ENCODE results near the gene ARMCX2. TPM values are rescaled to one million over a fixed set of nuclear protein-coding genes. Genes with fewer than 3 reads are reported as not detected.
"Not testable (repeated sequence)": the region's sequence is repeated elsewhere in the genome, so short reads cannot be mapped to it uniquely, and the experiment has no call there.

ARMCX2 gene
- total RNA-seq, result 10 to 100 TPM; 15.6 to 17.3 TPM

- H3K27me3 Mint-ChIP-seq, result no peaks in the 10 kb centered on the region
Observed at GRCh38 chrX:101659601-101660063, at the start of gene ARMCX2. Gene ARMCX2 (minus strand): TSS chrX:101659850. CDS start chrX:101657588, 2,262 bp downstream.

GRCh38 chrX:101709384-101709783, 49.7 kb upstream of the ARMCX2 start:
- no peaks in the 10 kb centered on the region for H3K9me3 Mint-ChIP-seq
- H3K4me3 Mint-ChIP-seq, result no peak overlapping the region
- no peak overlapping the region for H3K27ac Mint-ChIP-seq
- no peaks in the 10 kb centered on the region for H3K27me3 Mint-ChIP-seq
- no peaks in the 10 kb centered on the region for H3K36me3 Mint-ChIP-seq
- H3K4me1 Mint-ChIP-seq, result no peaks in the 10 kb centered on the region
- DNase-seq, result no peak

More at GRCh38 chrX:101659601-101660063, at the start of gene ARMCX2:
- DNase-seq, result peak; percentile 26
- Mint-ChIP-seq H3K9me3 (no peaks in the 10 kb centered on the region), H3K36me3 (peaks cover 2% of the 10 kb centered on the region), H3K27ac (peak within 1 kb of the TSS; percentile 56), H3K4me1 (peaks cover 9% of the 10 kb centered on the region), H3K4me3 (peak within 1 kb of the TSS; percentile 79)

GRCh38 chrX:101708163-101708562, 48.5 kb upstream of the ARMCX2 start:
- no peak for DNase-seq
- H3K4me3 Mint-ChIP-seq, result no peak overlapping the region
- H3K36me3 Mint-ChIP-seq, result no peaks in the 10 kb centered on the region
- H3K4me1 Mint-ChIP-seq, result no peaks in the 10 kb centered on the region
- no peaks in the 10 kb centered on the region for H3K27me3 Mint-ChIP-seq
- H3K27ac Mint-ChIP-seq, result no peak overlapping the region
- no peaks in the 10 kb centered on the region for H3K9me3 Mint-ChIP-seq

GRCh38 chrX:101693476-101693875, 33.8 kb upstream of the ARMCX2 start:
- DNase-seq, result no peak
- Mint-ChIP-seq H3K27ac (no peak overlapping the region), H3K4me3 (no peak overlapping the region), H3K27me3 (peaks cover 16% of the 10 kb centered on the region), H3K4me1 (peaks cover 9% of the 10 kb centered on the region), H3K9me3 (no peaks in the 10 kb centered on the region), H3K36me3 (no peaks in the 10 kb centered on the region)

GRCh38 chrX:101691835-101692234, 32.2 kb upstream of the ARMCX2 start:
- Mint-ChIP-seq H3K4me1 (peaks cover 9% of the 10 kb centered on the region), H3K36me3 (no peaks in the 10 kb centered on the region), H3K27ac (no peak overlapping the region), H3K9me3 (no peaks in the 10 kb centered on the region), H3K27me3 (peaks cover 4% of the 10 kb centered on the region), H3K4me3 (no peak overlapping the region)
- no peak for DNase-seq

GRCh38 chrX:101686574-101686973, 26.9 kb upstream of the ARMCX2 start:
- peaks cover 7% of the 10 kb centered on the region for H3K4me1 Mint-ChIP-seq
- H3K36me3 Mint-ChIP-seq, result no peaks in the 10 kb centered on the region
- DNase-seq, result no peak
- H3K9me3 Mint-ChIP-seq, result no peaks in the 10 kb centered on the region
- no peak overlapping the region for H3K27ac Mint-ChIP-seq
- no peak overlapping the region for H3K4me3 Mint-ChIP-seq
- H3K27me3 Mint-ChIP-seq, result no peaks in the 10 kb centered on the region

- no peak overlapping the region for H3K4me3 Mint-ChIP-seq
- H3K36me3 Mint-ChIP-seq, result no peaks in the 10 kb centered on the region
- no peaks in the 10 kb centered on the region for H3K27me3 Mint-ChIP-seq
- H3K27ac Mint-ChIP-seq, result no peak overlapping the region
- no peak for DNase-seq
- H3K9me3 Mint-ChIP-seq, result no peaks in the 10 kb centered on the region
- H3K4me1 Mint-ChIP-seq, result peaks cover 7% of the 10 kb centered on the region
Observed at GRCh38 chrX:101685923-101686322, 26.3 kb upstream of the ARMCX2 start.

GRCh38 chrX:101682723-101683122, 23.1 kb upstream of the ARMCX2 start:
- Mint-ChIP-seq H3K9me3 (no peaks in the 10 kb centered on the region), H3K27ac (no peak overlapping the region), H3K36me3 (no peaks in the 10 kb centered on the region), H3K4me1 (peaks cover 5% of the 10 kb centered on the region), H3K4me3 (no peak overlapping the region), H3K27me3 (no peaks in the 10 kb centered on the region)
- DNase-seq, result no peak

GRCh38 chrX:101677028-101677427, 17.4 kb upstream of the ARMCX2 start:
- Mint-ChIP-seq H3K27me3 (peaks cover 4% of the 10 kb centered on the region), H3K9me3 (no peaks in the 10 kb centered on the region), H3K36me3 (no peaks in the 10 kb centered on the region), H3K4me1 (peaks cover 2% of the 10 kb centered on the region), H3K27ac (no peak overlapping the region), H3K4me3 (no peak overlapping the region)
- no peak for DNase-seq

GRCh38 chrX:101676571-101676970, 16.9 kb upstream of the ARMCX2 start:
- H3K27me3 Mint-ChIP-seq, result peaks cover 4% of the 10 kb centered on the region
- H3K4me3 Mint-ChIP-seq, result no peak overlapping the region
- no peak for DNase-seq
- H3K4me1 Mint-ChIP-seq, result peaks cover 2% of the 10 kb centered on the region
- no peak overlapping the region for H3K27ac Mint-ChIP-seq
- no peaks in the 10 kb centered on the region for H3K9me3 Mint-ChIP-seq
- no peaks in the 10 kb centered on the region for H3K36me3 Mint-ChIP-seq

- no peak for DNase-seq
- no peaks in the 10 kb centered on the region for H3K36me3 Mint-ChIP-seq
- H3K4me1 Mint-ChIP-seq, result peaks cover 2% of the 10 kb centered on the region
- no peak overlapping the region for H3K27ac Mint-ChIP-seq
- no peaks in the 10 kb centered on the region for H3K27me3 Mint-ChIP-seq
- no peak overlapping the region for H3K4me3 Mint-ChIP-seq
- H3K9me3 Mint-ChIP-seq, result no peaks in the 10 kb centered on the region
Observed at GRCh38 chrX:101668143-101668542, 8.5 kb upstream of the ARMCX2 start.

- Mint-ChIP-seq H3K36me3 (peaks cover 4% of the 10 kb centered on the region), H3K9me3 (no peaks in the 10 kb centered on the region), H3K4me1 (peaks cover 7% of the 10 kb centered on the region), H3K27ac (peak overlapping the region; percentile 56), H3K27me3 (no peaks in the 10 kb centered on the region), H3K4me3 (peak overlapping the region; percentile 79)
- DNase-seq, result peak; percentile 60
Observed at GRCh38 chrX:101658661-101659491, 774 bp downstream of the ARMCX2 start.

GRCh38 chrX:101657495-101657894, 2.2 kb downstream of the ARMCX2 start:
- no peaks in the 10 kb centered on the region for H3K9me3 Mint-ChIP-seq

GRCh38 chrX:101656817-101657216, 2.8 kb downstream of the ARMCX2 start:
- no peaks in the 10 kb centered on the region for H3K27me3 Mint-ChIP-seq
- H3K4me3 Mint-ChIP-seq, result no peak overlapping the region
- no peaks in the 10 kb centered on the region for H3K9me3 Mint-ChIP-seq
- H3K4me1 Mint-ChIP-seq, result peaks cover 5% of the 10 kb centered on the region
- no peak for DNase-seq
- no peak overlapping the region for H3K27ac Mint-ChIP-seq
- H3K36me3 Mint-ChIP-seq, result peaks cover 4% of the 10 kb centered on the region

More at GRCh38 chrX:101657495-101657894, 2.2 kb downstream of the ARMCX2 start:
- H3K27me3 Mint-ChIP-seq, result no peaks in the 10 kb centered on the region
- no peak for DNase-seq
- H3K36me3 Mint-ChIP-seq, result peaks cover 4% of the 10 kb centered on the region
- H3K4me3 Mint-ChIP-seq, result no peak overlapping the region
- H3K27ac Mint-ChIP-seq, result no peak overlapping the region
- peaks cover 7% of the 10 kb centered on the region for H3K4me1 Mint-ChIP-seq

GRCh38 chrX:101655534-101655933, 4.1 kb downstream of the ARMCX2 start:
- no peaks in the 10 kb centered on the region for H3K27me3 Mint-ChIP-seq
- H3K36me3 Mint-ChIP-seq, result peaks cover 4% of the 10 kb centered on the region
- H3K4me3 Mint-ChIP-seq, result peak overlapping the region; percentile 25
- peaks cover 5% of the 10 kb centered on the region for H3K4me1 Mint-ChIP-seq
- H3K27ac Mint-ChIP-seq, result peak overlapping the region; percentile 12
- DNase-seq, result no peak
- H3K9me3 Mint-ChIP-seq, result no peaks in the 10 kb centered on the region

GRCh38 chrX:101647716-101648115, 11.9 kb downstream of the ARMCX2 start:
- H3K4me3 Mint-ChIP-seq, DNase-seq, H3K4me1 Mint-ChIP-seq, H3K9me3 Mint-ChIP-seq, H3K27me3 Mint-ChIP-seq, H3K36me3 Mint-ChIP-seq, H3K27ac Mint-ChIP-seq: not testable (repeated sequence)

All from activated naive CD8-positive, alpha-beta T cell treated with anti-CD3 and anti-CD28 coated beads for 36 hours (primary cell).